Measurements from ENCODE around the gene DGKQ.

Gene DGKQ

DNA sequence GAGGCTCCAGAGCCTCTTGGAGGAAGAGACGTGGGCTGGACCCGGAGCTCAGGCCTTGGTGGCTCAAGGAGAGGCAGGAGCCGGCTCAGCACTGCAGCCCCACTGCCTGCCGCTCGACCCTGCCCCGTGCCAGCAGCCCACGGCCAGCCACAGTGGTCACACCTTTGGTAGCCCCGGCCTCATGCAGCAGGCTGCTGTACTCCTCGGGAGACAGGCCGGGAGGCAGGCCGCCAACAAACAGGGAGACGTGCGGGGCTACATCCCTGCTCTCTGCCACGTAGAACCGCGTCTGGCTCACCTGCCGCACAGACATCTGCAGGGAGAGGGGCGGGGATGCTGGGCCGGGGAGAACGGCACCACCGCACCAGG, 7.6 kb downstream of the DGKQ start:
- Histone ChIP-seq H3K4me3 (ENCODE audit: low read length) (no peak overlapping the region), H3F3A (ENCODE audit: insufficient read depth, low read length) (no peaks in the 10 kb centered on the region), H3K9me2 (replicated peaks; ENCODE audit: insufficient read depth, low read length) (no peaks in the 10 kb centered on the region), H3K27ac (ENCODE audit: low read length) (no peak overlapping the region), H3K4me1 (ENCODE audit: low read length) (no peaks in the 10 kb centered on the region), H3K9ac (ENCODE audit: low read length) (no peak overlapping the region), H2AFZ (ENCODE audit: low read length) (no peak overlapping the region), H3K36me3 (replicated peaks; ENCODE audit: insufficient read depth, low read length) (no peaks in the 10 kb centered on the region), H3K79me2 (ENCODE audit: low read length) (no peaks in the 10 kb centered on the region), H3K9me3 (replicated peaks; ENCODE audit: insufficient read depth, low read length) (no peaks in the 10 kb centered on the region), H3K27me3 (replicated peaks; ENCODE audit: insufficient read depth, low read length) (no peaks in the 10 kb centered on the region), H3K4me2 (ENCODE audit: low read depth, low read length) (no peak overlapping the region), H4K20me1 (ENCODE audit: insufficient read depth, low read length) (no peaks in the 10 kb centered on the region)
- TF ChIP-seq EZH2 (optimal IDR thresholded peaks at IDR 0.05; ENCODE audit: low read depth, low read length) (no peak), EZH2phosphoT487 (IDR thresholded peaks at IDR 0.05; ENCODE audit: low read length) (no peak)
- TF ChIP-seq, protein P1, sequence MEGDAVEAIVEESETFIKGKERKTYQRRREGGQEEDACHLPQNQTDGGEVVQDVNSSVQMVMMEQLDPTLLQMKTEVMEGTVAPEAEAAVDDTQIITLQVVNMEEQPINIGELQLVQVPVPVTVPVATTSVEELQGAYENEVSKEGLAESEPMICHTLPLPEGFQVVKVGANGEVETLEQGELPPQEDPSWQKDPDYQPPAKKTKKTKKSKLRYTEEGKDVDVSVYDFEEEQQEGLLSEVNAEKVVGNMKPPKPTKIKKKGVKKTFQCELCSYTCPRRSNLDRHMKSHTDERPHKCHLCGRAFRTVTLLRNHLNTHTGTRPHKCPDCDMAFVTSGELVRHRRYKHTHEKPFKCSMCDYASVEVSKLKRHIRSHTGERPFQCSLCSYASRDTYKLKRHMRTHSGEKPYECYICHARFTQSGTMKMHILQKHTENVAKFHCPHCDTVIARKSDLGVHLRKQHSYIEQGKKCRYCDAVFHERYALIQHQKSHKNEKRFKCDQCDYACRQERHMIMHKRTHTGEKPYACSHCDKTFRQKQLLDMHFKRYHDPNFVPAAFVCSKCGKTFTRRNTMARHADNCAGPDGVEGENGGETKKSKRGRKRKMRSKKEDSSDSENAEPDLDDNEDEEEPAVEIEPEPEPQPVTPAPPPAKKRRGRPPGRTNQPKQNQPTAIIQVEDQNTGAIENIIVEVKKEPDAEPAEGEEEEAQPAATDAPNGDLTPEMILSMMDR (IDR thresholded peaks at IDR 0.05; ENCODE audit: low read length), result no peak
- DNase-seq, result no peak

DNA sequence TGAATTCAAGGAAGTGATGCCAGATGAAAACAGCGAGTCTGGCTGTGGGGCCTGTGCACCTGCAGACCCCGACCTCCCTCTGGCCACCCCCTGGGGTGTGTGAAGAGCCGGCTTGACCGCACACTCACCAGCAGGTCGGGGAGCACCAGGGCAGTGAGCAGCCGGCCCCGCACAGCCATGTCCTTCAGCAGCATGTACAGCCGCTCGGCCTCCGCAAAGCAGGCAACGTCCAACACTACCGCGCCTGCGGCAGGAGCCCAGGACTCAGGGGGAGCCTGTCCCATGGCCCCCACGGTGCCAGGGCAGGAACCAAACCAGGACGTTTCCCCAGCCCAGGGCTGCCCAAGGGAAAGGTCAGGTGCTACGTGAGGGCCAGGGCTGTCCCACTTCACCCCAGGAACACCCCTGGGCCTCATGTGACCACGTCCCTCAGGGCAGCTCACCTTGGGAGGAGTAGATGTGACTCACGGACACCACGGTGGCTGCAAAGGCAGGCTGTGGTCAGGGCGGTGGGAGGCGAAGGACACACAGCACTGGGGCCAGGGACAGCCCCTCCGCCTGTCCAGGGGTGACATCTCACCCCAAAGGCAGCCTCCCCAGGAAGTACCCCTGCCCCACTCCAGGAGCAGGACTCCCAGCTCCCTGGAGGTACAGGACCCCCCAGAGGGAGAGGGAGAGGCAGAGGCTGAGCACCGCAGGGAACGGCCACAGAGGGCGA, 8.2 kb downstream of the DGKQ start:
- Histone ChIP-seq H3K27me3 (replicated peaks; ENCODE audit: insufficient read depth, low read length) (no peaks in the 10 kb centered on the region), H3K4me1 (ENCODE audit: low read length) (no peaks in the 10 kb centered on the region), H3K9me3 (replicated peaks; ENCODE audit: insufficient read depth, low read length) (no peaks in the 10 kb centered on the region), H3K27ac (ENCODE audit: low read length) (no peak overlapping the region), H3K36me3 (replicated peaks; ENCODE audit: insufficient read depth, low read length) (no peaks in the 10 kb centered on the region), H3K4me3 (ENCODE audit: low read length) (no peak overlapping the region), H3K4me2 (ENCODE audit: low read depth, low read length) (no peak overlapping the region), H3K9ac (ENCODE audit: low read length) (no peak overlapping the region), H4K20me1 (ENCODE audit: insufficient read depth, low read length) (no peaks in the 10 kb centered on the region), H3K9me2 (replicated peaks; ENCODE audit: insufficient read depth, low read length) (no peaks in the 10 kb centered on the region), H3F3A (ENCODE audit: insufficient read depth, low read length) (no peaks in the 10 kb centered on the region), H3K79me2 (ENCODE audit: low read length) (no peaks in the 10 kb centered on the region), H2AFZ (ENCODE audit: low read length) (no peak overlapping the region)
- TF ChIP-seq EZH2 (optimal IDR thresholded peaks at IDR 0.05; ENCODE audit: low read depth, low read length), result no peak
- TF ChIP-seq, protein P1 (IDR thresholded peaks at IDR 0.05; ENCODE audit: low read length), result no peak
- no peak for TF ChIP-seq EZH2phosphoT487 (IDR thresholded peaks at IDR 0.05; ENCODE audit: low read length)
- DNase-seq, result no peak

DNA sequence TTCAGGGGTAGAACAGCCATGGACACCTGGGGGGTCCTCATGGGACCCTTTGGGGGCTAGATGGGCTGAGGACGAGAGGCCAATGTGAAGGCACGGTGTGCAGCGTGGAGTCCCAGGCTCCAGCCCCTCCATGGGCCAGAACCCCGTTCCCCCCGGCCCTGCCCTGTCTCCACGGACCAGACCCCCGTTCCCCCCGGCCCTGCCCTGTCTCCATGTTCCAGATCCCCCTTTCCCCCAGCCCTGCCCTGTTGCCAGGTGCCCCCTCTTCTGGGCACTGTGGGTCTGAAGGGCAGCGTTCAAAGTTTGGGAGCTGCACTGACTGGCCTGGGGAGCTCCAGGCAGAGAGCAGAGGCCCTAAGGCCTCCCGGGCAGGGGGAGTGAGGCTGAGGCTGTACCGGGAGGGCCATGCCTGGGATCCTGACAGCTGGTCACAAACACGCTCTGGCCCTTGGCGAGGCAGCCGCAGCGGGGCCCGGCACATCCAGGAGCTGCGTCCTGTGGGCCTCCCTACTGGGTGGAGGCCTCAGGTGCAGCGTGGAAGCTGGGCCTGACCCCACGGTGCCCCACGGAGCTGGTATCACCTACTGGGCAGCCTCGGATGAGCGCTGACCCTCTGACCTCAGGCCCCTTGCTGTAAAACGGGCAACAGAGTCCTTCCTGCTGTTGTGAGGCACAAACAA, 8.9 kb downstream of the DGKQ start:
- Histone ChIP-seq H2AFZ (ENCODE audit: low read length) (no peak overlapping the region), H3K4me2 (ENCODE audit: low read depth, low read length) (no peak overlapping the region), H3K9me2 (replicated peaks; ENCODE audit: insufficient read depth, low read length) (no peaks in the 10 kb centered on the region), H3K27ac (ENCODE audit: low read length) (no peak overlapping the region), H3K36me3 (replicated peaks; ENCODE audit: insufficient read depth, low read length) (no peaks in the 10 kb centered on the region), H3K9me3 (replicated peaks; ENCODE audit: insufficient read depth, low read length) (no peaks in the 10 kb centered on the region), H3K9ac (ENCODE audit: low read length) (no peak overlapping the region), H3K79me2 (ENCODE audit: low read length) (no peaks in the 10 kb centered on the region), H4K20me1 (ENCODE audit: insufficient read depth, low read length) (no peaks in the 10 kb centered on the region), H3K4me1 (ENCODE audit: low read length) (no peaks in the 10 kb centered on the region), H3K4me3 (ENCODE audit: low read length) (no peak overlapping the region), H3F3A (ENCODE audit: insufficient read depth, low read length) (no peaks in the 10 kb centered on the region), H3K27me3 (replicated peaks; ENCODE audit: insufficient read depth, low read length) (no peaks in the 10 kb centered on the region)
- TF ChIP-seq EZH2 (optimal IDR thresholded peaks at IDR 0.05; ENCODE audit: low read depth, low read length) (no peak), EZH2phosphoT487 (IDR thresholded peaks at IDR 0.05; ENCODE audit: low read length) (no peak)
- TF ChIP-seq, protein P1 (IDR thresholded peaks at IDR 0.05; ENCODE audit: low read length), result no peak
- no peak for DNase-seq
